Gastrocnemius medialis (tissue), 4 donors: ENCODE data around the gene DOCK7.

ENCODE experiments used
- POLR2A ChIP-seq, 2 donors: fragments of 450-650 bp; IDR thresholded peaks; one replicate each; pipeline ENCODE4 v1.6.1; 2017; ENCODE audit warnings: antibody characterized with exemption in 2 of 2, mild to moderate bottlenecking in 2 of 2, moderate library complexity in 2 of 2
- TF ChIP-seq, protein P1 (sequence below), 5 experiments: fragments of 450-650 bp in 3 of 5; fragments of 200-600 bp in 2 of 5; sonication (generic) in 2 of 5; IDR thresholded peaks in 4 of 5; conservative IDR thresholded peaks in 1 of 5; 1 replicate in 4 of 5; 2 replicates in 1 of 5; pipeline ENCODE4 v1.5.1; 2016 to 2019; ENCODE audit warnings: antibody characterized with exemption in 5 of 5, mild to moderate bottlenecking in 3 of 5, moderate library complexity in 3 of 5

DNA sequence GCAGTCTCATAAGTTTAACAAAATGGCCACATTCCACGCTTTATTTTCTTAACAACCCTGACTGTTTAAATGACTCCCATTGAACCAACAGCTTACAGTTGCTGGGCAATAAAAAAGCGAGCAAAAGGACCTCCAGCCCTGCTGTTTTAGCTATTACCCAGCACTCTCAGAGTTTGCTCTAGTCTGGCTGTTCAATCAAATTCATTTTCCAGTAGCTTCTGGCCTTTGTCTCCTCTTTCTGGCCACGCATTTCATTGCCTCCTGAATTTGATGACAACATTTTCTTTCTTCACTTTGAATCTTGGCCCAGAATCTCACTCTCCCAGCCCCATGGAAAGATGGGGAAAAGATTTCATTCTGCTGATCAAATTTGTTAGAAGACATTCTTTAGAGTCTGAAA, 44.1 kb upstream of the DOCK7 start:
- TF ChIP-seq, protein P1, sequence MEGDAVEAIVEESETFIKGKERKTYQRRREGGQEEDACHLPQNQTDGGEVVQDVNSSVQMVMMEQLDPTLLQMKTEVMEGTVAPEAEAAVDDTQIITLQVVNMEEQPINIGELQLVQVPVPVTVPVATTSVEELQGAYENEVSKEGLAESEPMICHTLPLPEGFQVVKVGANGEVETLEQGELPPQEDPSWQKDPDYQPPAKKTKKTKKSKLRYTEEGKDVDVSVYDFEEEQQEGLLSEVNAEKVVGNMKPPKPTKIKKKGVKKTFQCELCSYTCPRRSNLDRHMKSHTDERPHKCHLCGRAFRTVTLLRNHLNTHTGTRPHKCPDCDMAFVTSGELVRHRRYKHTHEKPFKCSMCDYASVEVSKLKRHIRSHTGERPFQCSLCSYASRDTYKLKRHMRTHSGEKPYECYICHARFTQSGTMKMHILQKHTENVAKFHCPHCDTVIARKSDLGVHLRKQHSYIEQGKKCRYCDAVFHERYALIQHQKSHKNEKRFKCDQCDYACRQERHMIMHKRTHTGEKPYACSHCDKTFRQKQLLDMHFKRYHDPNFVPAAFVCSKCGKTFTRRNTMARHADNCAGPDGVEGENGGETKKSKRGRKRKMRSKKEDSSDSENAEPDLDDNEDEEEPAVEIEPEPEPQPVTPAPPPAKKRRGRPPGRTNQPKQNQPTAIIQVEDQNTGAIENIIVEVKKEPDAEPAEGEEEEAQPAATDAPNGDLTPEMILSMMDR (IDR thresholded peaks at IDR 0.05 in 4 of 5, conservative IDR thresholded peaks at IDR 0.05 in 1 of 5) = no peak
- TF ChIP-seq POLR2A (IDR thresholded peaks at IDR 0.05) = no peak
